ENCODE data around the gene HS3ST5.

HS3ST5 gene

GRCh38 chr6:114342826-114343781, at the start of gene HS3ST5:
Gene HS3ST5, minus strand, starts transcription at chr6:114343023. Its CDS starts 280,178 bp downstream, at chr6:114062845.
- H3K4me3 ChIP-seq (ENCODE audit: low read depth, low read length) = peak within 1 kb of the TSS; percentile 88

- H3K4me3 ChIP-seq (ENCODE audit: low read depth, low read length) = no peak overlapping the region
Observed at GRCh38 chr6:114390176-114390575, 47.4 kb upstream of the HS3ST5 start.

GRCh38 chr6:114389111-114389510, 46.3 kb upstream of the HS3ST5 start:
- H3K4me3 ChIP-seq (ENCODE audit: low read depth, low read length) = no peak overlapping the region

- no peak overlapping the region for H3K4me3 ChIP-seq (ENCODE audit: low read depth, low read length)
Observed at GRCh38 chr6:114382406-114382805, 39.6 kb upstream of the HS3ST5 start.

GRCh38 chr6:114377881-114378280, 35.1 kb upstream of the HS3ST5 start:
- no peak overlapping the region for H3K4me3 ChIP-seq (ENCODE audit: low read depth, low read length)

- no peak overlapping the region for H3K4me3 ChIP-seq (ENCODE audit: low read depth, low read length)
Observed at GRCh38 chr6:114376611-114377175, 33.9 kb upstream of the HS3ST5 start.

GRCh38 chr6:114375541-114376192, 32.8 kb upstream of the HS3ST5 start:
- H3K4me3 ChIP-seq (ENCODE audit: low read depth, low read length) = no peak overlapping the region

- no peak overlapping the region for H3K4me3 ChIP-seq (ENCODE audit: low read depth, low read length)
Observed at GRCh38 chr6:114367315-114367961, 24.6 kb upstream of the HS3ST5 start.

GRCh38 chr6:114366899-114367298, 24.1 kb upstream of the HS3ST5 start:
- H3K4me3 ChIP-seq (ENCODE audit: low read depth, low read length) = no peak overlapping the region

GRCh38 chr6:114364301-114364700, 21.5 kb upstream of the HS3ST5 start:
- H3K4me3 ChIP-seq (ENCODE audit: low read depth, low read length) = no peak overlapping the region

GRCh38 chr6:114362957-114363356, 20.1 kb upstream of the HS3ST5 start:
- H3K4me3 ChIP-seq (ENCODE audit: low read depth, low read length) = no peak overlapping the region

GRCh38 chr6:114362396-114362795, 19.6 kb upstream of the HS3ST5 start:
- H3K4me3 ChIP-seq (ENCODE audit: low read depth, low read length) = no peak overlapping the region

GRCh38 chr6:114361036-114361435, 18.2 kb upstream of the HS3ST5 start:
- no peak overlapping the region for H3K4me3 ChIP-seq (ENCODE audit: low read depth, low read length)

- no peak overlapping the region for H3K4me3 ChIP-seq (ENCODE audit: low read depth, low read length)
Observed at GRCh38 chr6:114355300-114355699, 12.5 kb upstream of the HS3ST5 start.

GRCh38 chr6:114354482-114354881, 11.7 kb upstream of the HS3ST5 start:
- no peak overlapping the region for H3K4me3 ChIP-seq (ENCODE audit: low read depth, low read length)

- H3K4me3 ChIP-seq (ENCODE audit: low read depth, low read length) = no peak overlapping the region
Observed at GRCh38 chr6:114346451-114346850, 3.6 kb upstream of the HS3ST5 start.

GRCh38 chr6:114344971-114345275, 2.1 kb upstream of the HS3ST5 start:
- no peak overlapping the region for H3K4me3 ChIP-seq (ENCODE audit: low read depth, low read length)

GRCh38 chr6:114344246-114344970, 1.6 kb upstream of the HS3ST5 start:
- peak overlapping the region; percentile 88 for H3K4me3 ChIP-seq (ENCODE audit: low read depth, low read length)

- H3K4me3 ChIP-seq (ENCODE audit: low read depth, low read length) = peak overlapping the region; percentile 88
Observed at GRCh38 chr6:114343782-114344144, 940 bp upstream of the HS3ST5 start.

GRCh38 chr6:114342086-114342825, 567 bp downstream of the HS3ST5 start:
- H3K4me3 ChIP-seq (ENCODE audit: low read depth, low read length) = peak overlapping the region; percentile 88
